ENCODE data around the gene GTPBP4.

The GTPBP4 gene

DNA sequence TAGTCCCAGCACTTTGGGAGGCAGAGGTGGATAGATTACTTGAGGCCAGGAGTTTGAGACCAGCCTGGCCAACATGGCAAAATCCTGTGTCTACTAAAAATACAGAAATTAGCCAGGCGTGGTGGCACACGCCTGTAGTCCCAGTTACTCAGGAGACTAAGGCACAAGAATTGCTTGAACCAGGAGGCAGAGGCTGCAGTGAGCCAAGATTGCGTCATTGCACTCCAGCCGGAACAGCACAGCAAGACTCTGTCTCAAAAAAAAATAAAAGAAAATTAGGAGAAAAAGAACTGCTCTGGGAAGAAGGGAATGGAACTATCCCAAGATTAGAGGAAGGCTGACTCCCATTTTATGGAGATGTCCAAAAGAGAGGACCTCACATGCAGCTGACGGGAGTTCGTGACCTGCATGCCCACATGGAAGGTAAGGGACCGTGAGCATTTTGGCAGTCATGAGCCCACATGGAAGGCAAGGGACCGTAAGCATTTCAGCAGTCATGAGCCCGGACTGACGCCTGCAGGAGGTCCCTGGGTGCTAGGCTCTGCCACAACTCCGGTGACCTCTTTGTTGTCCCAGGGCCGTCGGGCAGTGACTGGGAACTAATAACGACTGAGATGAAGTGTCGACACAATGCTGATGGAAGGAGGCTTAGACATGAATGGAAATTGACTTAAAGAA, 18.6 kb upstream of the GTPBP4 start:
- Histone ChIP-seq H3K9ac (ENCODE audit: low read depth, low read length) (no peak overlapping the region), H3K4me1 (ENCODE audit: insufficient read depth, low read length) (peaks cover 4% of the 10 kb centered on the region; the same call in 1 of the 2 replicates), H3K4me3 (ENCODE audit: low read length) (no peak overlapping the region), H3K9me3 (ENCODE audit: insufficient read depth, low read depth, low read length) (no peaks in the 10 kb centered on the region), H3K27ac (ENCODE audit: low read length) (no peak overlapping the region), H3K27me3 (ENCODE audit: insufficient read depth, low read length) (no peaks in the 10 kb centered on the region; the same call in 1 of the 2 replicates), H3K36me3 (ENCODE audit: insufficient read depth, low read depth, low read length) (no peaks in the 10 kb centered on the region)

DNA sequence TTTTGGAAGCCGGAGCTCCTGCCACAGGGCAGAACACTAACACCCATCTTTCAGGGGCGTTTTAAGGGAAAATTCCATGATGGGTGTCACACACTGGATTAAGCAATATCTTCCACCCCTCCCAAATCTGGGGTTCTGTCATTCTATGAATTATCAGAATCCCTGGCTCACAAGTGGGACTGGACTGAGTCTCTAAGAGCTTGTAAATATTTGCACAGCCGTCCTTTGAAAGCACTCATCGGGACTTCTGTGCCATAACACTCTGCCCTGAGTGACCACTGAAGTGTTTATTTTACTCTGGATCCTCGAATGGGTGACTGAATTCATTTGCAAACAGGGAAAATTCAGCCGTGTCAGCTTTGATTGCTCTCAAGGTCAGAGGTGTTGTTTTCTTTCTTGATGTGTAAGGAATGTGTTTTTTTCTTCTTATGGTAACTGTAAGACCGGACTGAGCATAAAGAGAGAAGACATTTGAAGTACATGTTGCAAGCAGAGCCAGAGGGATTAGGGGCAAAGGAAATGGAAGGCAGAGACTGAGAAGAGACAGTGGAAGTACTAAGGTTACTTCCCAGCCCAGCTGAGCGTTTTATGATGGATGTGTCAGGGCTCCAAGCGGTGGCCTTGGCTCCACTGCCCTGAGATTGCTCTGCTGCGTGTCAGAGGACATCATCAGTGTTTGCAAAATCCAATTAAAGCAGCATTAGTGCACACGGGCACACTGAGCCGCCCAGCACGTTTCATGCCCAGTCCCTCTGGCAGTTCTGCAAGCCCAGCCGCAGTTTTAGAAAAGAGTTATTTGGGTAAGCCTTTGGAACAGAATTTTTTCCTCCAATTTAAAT, 17.7 kb upstream of the GTPBP4 start:
- Histone ChIP-seq H3K27me3 (ENCODE audit: insufficient read depth, low read length) (no peaks in the 10 kb centered on the region; the same call in 1 of the 2 replicates), H3K9me3 (ENCODE audit: insufficient read depth, low read depth, low read length) (no peaks in the 10 kb centered on the region), H3K4me1 (ENCODE audit: insufficient read depth, low read length) (peaks cover 4% of the 10 kb centered on the region; the same call in 1 of the 2 replicates), H3K9ac (ENCODE audit: low read depth, low read length) (no peak overlapping the region), H3K27ac (ENCODE audit: low read length) (no peak overlapping the region), H3K36me3 (ENCODE audit: insufficient read depth, low read depth, low read length) (no peaks in the 10 kb centered on the region), H3K4me3 (ENCODE audit: low read length) (no peak overlapping the region)

DNA sequence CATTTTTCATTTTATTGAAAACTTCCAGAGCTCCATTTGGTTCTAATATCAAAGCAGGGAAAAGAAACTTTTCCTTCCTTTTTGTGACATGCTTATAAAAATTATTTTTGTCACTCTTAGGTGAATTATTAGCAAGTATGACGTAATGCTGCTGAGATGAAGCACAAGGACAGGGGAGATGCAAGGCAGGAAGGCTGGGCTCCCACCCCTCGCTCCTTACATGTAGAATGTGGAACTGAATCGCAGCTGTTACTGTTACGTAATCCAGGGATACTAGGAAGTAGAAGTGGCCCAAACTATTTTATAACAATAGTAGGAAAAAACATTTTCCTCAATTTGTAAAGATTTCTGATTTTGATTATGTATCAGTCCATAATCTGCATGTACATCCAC, 17.1 kb upstream of the GTPBP4 start:
- Histone ChIP-seq H3K4me3 (ENCODE audit: low read length) (no peak overlapping the region), H3K27me3 (ENCODE audit: insufficient read depth, low read length) (no peaks in the 10 kb centered on the region), H3K9ac (ENCODE audit: low read depth, low read length) (no peak overlapping the region), H3K36me3 (ENCODE audit: insufficient read depth, low read depth, low read length) (no peaks in the 10 kb centered on the region), H3K4me1 (ENCODE audit: insufficient read depth, low read length) (peaks cover 4% of the 10 kb centered on the region; the same call in 1 of the 2 replicates), H3K9me3 (ENCODE audit: insufficient read depth, low read depth, low read length) (no peaks in the 10 kb centered on the region), H3K27ac (ENCODE audit: low read length) (no peak overlapping the region)

DNA sequence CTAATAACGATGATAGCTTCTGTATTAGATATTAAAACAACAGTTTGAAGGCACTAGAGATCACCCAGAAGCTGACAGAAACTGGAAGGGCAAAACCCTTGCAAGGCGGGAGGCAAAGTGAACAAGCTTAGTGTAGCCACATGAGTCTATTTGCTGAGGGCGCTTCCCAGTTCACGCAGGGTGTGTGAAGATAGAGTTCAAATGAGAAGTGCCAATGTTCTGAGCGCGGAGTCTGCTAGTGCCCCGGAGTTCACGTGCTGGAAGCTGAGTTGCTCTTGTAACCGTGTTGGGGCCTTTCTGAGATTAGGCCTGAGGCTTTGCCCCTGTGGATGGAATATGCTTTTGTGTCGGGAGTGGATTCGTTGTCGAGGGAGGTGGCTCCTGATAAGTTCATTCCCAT, 16.6 kb upstream of the GTPBP4 start:
- Histone ChIP-seq H3K4me1 (ENCODE audit: insufficient read depth, low read length) (peaks cover 4% of the 10 kb centered on the region; the same call in 1 of the 2 replicates), H3K27ac (ENCODE audit: low read length) (no peak overlapping the region), H3K9ac (ENCODE audit: low read depth, low read length) (no peak overlapping the region)

DNA sequence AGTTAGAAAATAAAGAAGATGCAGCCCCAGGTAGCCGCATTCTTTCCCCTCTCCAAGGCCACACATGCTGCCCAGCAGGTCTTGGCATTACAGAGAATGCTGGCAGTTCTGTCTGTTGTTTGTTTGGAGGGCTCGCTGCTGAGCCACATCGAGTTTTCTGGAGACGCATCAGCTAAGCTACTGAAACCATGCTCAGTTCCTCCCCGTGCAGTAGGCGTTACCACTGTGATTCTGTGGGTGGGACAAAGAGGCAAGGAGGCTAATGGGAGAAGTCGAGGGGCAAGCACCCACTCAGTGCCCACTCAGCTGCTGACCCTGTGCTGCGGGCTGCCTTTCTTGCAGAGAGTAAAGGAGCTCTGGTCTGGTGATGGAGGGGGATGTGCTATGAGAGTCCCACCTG, 15.5 kb upstream of the GTPBP4 start:
- Histone ChIP-seq H3K4me1 (ENCODE audit: insufficient read depth, low read length) (peaks cover 4% of the 10 kb centered on the region; the same call in 1 of the 2 replicates), H3K9ac (ENCODE audit: low read depth, low read length) (no peak overlapping the region), H3K36me3 (ENCODE audit: insufficient read depth, low read depth, low read length) (no peaks in the 10 kb centered on the region)

More for the DNA sequence above, 16.6 kb upstream of the GTPBP4 start:
- Histone ChIP-seq H3K4me3 (ENCODE audit: low read length) (no peak overlapping the region), H3K27me3 (ENCODE audit: insufficient read depth, low read length) (no peaks in the 10 kb centered on the region), H3K9me3 (ENCODE audit: insufficient read depth, low read depth, low read length) (no peaks in the 10 kb centered on the region), H3K36me3 (ENCODE audit: insufficient read depth, low read depth, low read length) (no peaks in the 10 kb centered on the region)

DNA sequence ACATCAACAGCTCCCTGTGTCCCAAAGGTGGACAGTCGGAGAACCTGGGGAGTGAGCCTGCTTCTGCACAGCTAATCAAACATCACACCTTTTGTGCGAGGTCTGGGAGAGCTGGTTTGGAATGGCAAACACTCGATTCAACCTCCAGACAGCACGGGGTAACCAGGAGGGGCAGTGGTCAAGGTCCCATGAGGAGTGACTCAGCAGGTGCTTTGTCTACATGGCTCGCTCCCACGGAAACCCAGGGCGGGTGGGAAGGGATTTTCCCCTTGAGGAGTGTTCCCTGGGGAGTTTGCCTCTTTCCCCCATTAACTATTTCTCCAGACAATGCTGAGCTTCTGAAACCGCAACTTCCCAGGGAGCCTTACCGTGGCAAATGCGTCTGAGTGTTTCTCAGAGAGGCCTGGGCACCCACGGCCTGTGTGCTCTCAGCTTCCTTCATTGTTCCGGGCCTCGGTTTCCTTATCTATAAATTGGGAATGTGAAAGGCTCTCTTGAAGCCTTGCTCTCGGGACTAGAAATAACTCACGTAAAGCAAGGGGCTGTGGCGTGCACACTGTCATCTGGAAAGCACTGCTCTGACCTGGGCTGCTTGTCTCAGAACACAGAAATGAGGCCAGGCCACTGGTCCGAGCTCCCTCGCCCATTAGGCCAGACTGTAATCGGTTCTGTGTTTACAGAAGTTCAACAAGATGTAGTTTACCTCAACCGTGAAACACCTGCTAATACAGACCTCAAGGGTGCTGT, 14.0 kb upstream of the GTPBP4 start:
- no peak overlapping the region for H3K27ac ChIP-seq (ENCODE audit: low read length)
- no peaks in the 10 kb centered on the region for H3K27me3 ChIP-seq (ENCODE audit: insufficient read depth, low read length)
- no peak overlapping the region for H3K4me3 ChIP-seq (ENCODE audit: low read length)
- H3K9me3 ChIP-seq (ENCODE audit: insufficient read depth, low read depth, low read length), result peaks cover 9% of the 10 kb centered on the region
- no peak overlapping the region for H3K9ac ChIP-seq (ENCODE audit: low read depth, low read length)
- H3K4me1 ChIP-seq (ENCODE audit: insufficient read depth, low read length), result peaks cover 4% of the 10 kb centered on the region; the same call in 1 of the 2 replicates
- H3K36me3 ChIP-seq (ENCODE audit: insufficient read depth, low read depth, low read length), result no peaks in the 10 kb centered on the region

More for the DNA sequence above, 15.5 kb upstream of the GTPBP4 start:
- Histone ChIP-seq H3K27ac (ENCODE audit: low read length) (no peak overlapping the region), H3K27me3 (ENCODE audit: insufficient read depth, low read length) (no peaks in the 10 kb centered on the region), H3K4me3 (ENCODE audit: low read length) (no peak overlapping the region), H3K9me3 (ENCODE audit: insufficient read depth, low read depth, low read length) (no peaks in the 10 kb centered on the region)

DNA sequence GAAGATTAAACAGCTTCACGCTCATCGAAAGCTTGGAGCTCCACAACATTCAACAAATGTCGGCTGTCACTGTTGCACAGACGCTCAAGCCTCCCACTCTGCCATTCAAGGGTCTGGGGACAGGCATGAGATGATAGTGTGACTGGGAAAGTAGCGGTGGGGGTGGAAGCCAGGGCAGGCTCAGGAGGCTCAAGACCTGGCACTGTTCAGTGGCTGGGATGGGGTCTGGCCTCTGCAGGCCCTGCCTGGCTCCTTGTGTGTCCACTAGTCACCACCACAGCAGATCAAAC, 13.5 kb upstream of the GTPBP4 start:
- Histone ChIP-seq H3K27me3 (ENCODE audit: insufficient read depth, low read length) (no peaks in the 10 kb centered on the region), H3K4me3 (ENCODE audit: low read length) (no peak overlapping the region), H3K9ac (ENCODE audit: low read depth, low read length) (no peak overlapping the region), H3K4me1 (ENCODE audit: insufficient read depth, low read length) (peaks cover 4% of the 10 kb centered on the region; the same call in 1 of the 2 replicates), H3K9me3 (ENCODE audit: insufficient read depth, low read depth, low read length) (peaks cover 13% of the 10 kb centered on the region), H3K27ac (ENCODE audit: low read length) (no peak overlapping the region), H3K36me3 (ENCODE audit: insufficient read depth, low read depth, low read length) (no peaks in the 10 kb centered on the region)

DNA sequence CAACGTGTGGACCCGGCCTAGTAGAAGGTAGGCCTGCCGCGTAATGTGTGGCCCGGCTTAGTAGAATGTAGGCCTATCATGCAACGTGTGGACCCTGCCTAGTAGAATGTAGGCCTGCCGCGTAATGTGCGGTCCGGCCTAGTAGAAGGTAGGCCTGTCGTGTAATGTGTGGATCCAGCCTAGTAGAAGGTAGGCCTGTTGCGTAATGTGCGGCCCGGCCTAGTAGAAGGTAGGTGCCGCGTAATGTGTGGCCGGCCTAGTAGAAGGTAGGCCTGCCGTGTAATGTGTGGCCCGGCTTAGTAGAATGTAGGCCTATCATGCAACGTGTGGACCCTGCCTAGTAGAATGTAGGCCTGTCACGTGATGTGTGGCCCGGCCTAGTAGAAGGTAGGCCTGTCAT, 11.9 kb upstream of the GTPBP4 start:
- Histone ChIP-seq H3K4me3 (ENCODE audit: low read length) (no peak overlapping the region), H3K27ac (ENCODE audit: low read length) (no peak overlapping the region), H3K27me3 (ENCODE audit: insufficient read depth, low read length) (no peaks in the 10 kb centered on the region), H3K9me3 (ENCODE audit: insufficient read depth, low read depth, low read length) (peaks cover 29% of the 10 kb centered on the region), H3K4me1 (ENCODE audit: insufficient read depth, low read length) (peaks cover 4% of the 10 kb centered on the region; the same call in 1 of the 2 replicates), H3K36me3 (ENCODE audit: insufficient read depth, low read depth, low read length) (no peaks in the 10 kb centered on the region), H3K9ac (ENCODE audit: low read depth, low read length) (no peak overlapping the region)

DNA sequence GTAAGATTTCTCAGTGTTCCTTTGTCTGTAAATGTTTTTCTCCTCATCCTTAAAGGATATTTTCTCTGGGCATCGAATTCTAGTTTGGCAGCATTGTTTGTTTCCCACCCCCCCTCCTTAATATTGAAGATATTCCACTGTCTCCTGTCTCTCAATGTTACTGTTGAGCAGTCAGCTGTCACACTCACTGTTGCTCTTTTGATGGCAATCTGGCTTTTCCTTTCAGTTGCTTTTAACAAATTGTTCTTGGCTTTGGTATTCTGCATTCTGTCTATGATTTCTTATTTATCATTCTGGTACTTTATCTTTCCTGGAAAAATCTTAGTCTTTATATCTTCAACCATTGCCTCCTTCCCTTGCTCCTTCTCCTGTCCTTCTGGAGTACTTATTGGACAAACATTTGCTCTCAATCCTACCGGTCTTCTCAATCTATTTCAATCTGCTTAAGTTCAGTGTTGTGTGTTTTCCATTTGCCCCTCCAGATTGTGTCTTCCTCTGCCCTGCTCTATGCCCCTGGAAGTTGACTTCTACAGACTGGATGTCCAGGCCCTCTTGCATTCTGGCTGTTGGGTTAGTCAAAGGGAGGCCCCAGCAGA, 9.3 kb upstream of the GTPBP4 start:
- H3K9me3 ChIP-seq (ENCODE audit: insufficient read depth, low read depth, low read length), result peaks cover 31% of the 10 kb centered on the region
- no peaks in the 10 kb centered on the region for H3K4me1 ChIP-seq (ENCODE audit: insufficient read depth, low read length)

DNA sequence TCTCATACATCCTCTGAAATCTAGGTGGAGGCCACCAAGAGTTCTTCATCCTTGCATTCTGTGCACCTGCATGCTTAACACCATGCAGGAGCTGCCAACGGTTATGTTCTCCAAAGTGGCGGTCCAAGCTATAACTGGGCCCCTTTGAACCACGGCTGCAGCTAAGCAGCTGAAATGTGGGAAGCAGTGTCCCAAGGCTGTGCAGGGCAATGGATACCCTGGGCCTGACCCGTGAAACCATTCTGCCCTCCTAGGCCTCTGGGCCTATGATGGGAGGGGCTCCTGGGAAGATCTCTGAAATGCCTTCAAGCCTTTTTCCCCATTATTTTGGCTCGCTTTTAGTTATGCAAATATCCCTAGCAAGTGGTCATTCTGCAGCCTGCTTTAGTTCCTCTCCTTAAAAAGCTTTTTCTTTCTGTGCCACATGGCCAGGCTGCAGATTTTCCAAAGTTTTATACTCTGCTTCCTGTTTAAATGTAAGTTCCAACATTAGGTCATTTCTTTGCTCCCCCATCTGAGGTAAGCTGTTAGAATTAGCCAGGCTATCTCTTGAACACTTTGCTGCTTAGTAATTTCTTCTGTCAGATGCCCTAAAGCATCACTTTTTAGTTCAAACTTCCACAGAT, 7.7 kb upstream of the GTPBP4 start:
- no peak overlapping the region for H3K9ac ChIP-seq (ENCODE audit: low read depth, low read length)
- no peaks in the 10 kb centered on the region for H3K27me3 ChIP-seq (ENCODE audit: insufficient read depth, low read length)
- H3K27ac ChIP-seq (ENCODE audit: low read length), result no peak overlapping the region
- no peaks in the 10 kb centered on the region for H3K4me1 ChIP-seq (ENCODE audit: insufficient read depth, low read length)
- H3K9me3 ChIP-seq (ENCODE audit: insufficient read depth, low read depth, low read length), result peaks cover 31% of the 10 kb centered on the region
- H3K36me3 ChIP-seq (ENCODE audit: insufficient read depth, low read depth, low read length), result no peaks in the 10 kb centered on the region
- H3K4me3 ChIP-seq (ENCODE audit: low read length), result no peak overlapping the region

More for the DNA sequence above, 9.3 kb upstream of the GTPBP4 start:
- no peak overlapping the region for H3K27ac ChIP-seq (ENCODE audit: low read length)
- H3K4me3 ChIP-seq (ENCODE audit: low read length), result no peak overlapping the region
- H3K9ac ChIP-seq (ENCODE audit: low read depth, low read length), result no peak overlapping the region
- no peaks in the 10 kb centered on the region for H3K27me3 ChIP-seq (ENCODE audit: insufficient read depth, low read length)
- no peaks in the 10 kb centered on the region for H3K36me3 ChIP-seq (ENCODE audit: insufficient read depth, low read depth, low read length)

DNA sequence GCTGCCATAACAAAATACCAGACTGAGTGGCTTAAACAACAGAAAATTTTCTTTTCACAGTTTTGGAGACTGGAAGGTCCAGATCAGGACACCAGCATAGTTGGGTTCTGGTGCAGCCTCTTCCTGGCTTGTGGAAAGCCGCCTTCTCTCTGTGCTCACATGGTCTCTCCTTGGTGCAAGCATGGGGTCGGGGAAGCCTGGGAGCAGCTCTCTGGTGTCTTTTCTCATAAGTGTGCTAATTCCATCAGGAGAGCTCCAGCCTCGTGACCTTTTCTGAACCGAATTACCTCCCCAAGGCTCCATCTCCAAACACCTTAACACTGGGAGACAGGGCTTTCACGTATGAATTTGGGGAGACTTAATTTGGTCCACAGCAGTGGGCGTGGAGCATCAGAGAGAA, 4.8 kb upstream of the GTPBP4 start:
- H3K9me3 ChIP-seq (ENCODE audit: insufficient read depth, low read depth, low read length), result peaks cover 30% of the 10 kb centered on the region
- H3K27ac ChIP-seq (ENCODE audit: low read length), result no peak overlapping the region
- H3K27me3 ChIP-seq (ENCODE audit: insufficient read depth, low read length), result no peaks in the 10 kb centered on the region
- H3K4me1 ChIP-seq (ENCODE audit: insufficient read depth, low read length), result 0 out of 2 replicates have a peak, but pooled peaks cover 3% of the 10 kb centered on the region
- no peaks in the 10 kb centered on the region for H3K36me3 ChIP-seq (ENCODE audit: insufficient read depth, low read depth, low read length)
- H3K4me3 ChIP-seq (ENCODE audit: low read length), result no peak overlapping the region
- H3K9ac ChIP-seq (ENCODE audit: low read depth, low read length), result no peak overlapping the region

Data from iPS-20b (cell line).